HepG2 (cell line): ENCODE results near the gene NUDT7. TPM values are rescaled to one million over a fixed set of nuclear protein-coding genes. Genes with fewer than 3 reads are reported as not detected.

Experiments
- ATAC-seq: fragments of 200-7000 bp; cut with Tn5 transposase; 3 replicates; pipeline ENCODE4 v1.9.1; 2020; ENCODE audit warnings: mild to moderate bottlenecking, moderate library complexity
- BruUV-seq: library from RNA; stranded (reverse); fragments of 400-500 nt; replicated peaks from 2 replicates; lab custom pipeline; 2021; lab: Mats Ljungman, UMichigan
- CTCF ChIA-PET: fragments of 300-600 bp; formaldehyde crosslinking; extraction: SDS; loops from one replicate; lab custom pipeline; 2021; ENCODE audit warnings: low total read pairs, inconsistent platforms, low intra/inter-chr PET ratio; lab: Yijun Ruan, JAX
- POLR2A ChIA-PET: fragments of 350-600 bp; sonication (Branson Sonifier 250); formaldehyde crosslinking; loops from one replicate; lab custom pipeline; 2020; ENCODE audit warnings: antibody characterized with exemption, inconsistent platforms; lab: Yijun Ruan, JAX
- DNase-seq: peaks from one replicate; pipeline ENCODE4 v3.0.0-alpha.2; 2015; ENCODE audit warnings: low spot score
- FAIRE-seq: peaks from 3 replicates; lab custom pipeline; 2011; peaks lifted over from hg19 to GRCh38; lab: Jason Lieb, UNC
- H2AFZ ChIP-seq: one replicate; pipeline ENCODE4 v1.6.1; 2011; ENCODE audit warnings: low read length, inconsistent platforms
- H3K27ac ChIP-seq: fragments of 300-600 bp; 3 replicates; pipeline ENCODE4 v1.8.0; 2011; ENCODE audit warnings: mixed run types, mild to moderate bottlenecking, mixed read lengths, low read length, inconsistent platforms; ENCODE audit not compliant: insufficient read depth; ENCODE audit errors: extremely low read length
- H3K27me3 ChIP-seq, 2 experiments: fragments of 200-600 bp in 1 of 2; 2 replicates in 1 of 2; 3 replicates in 1 of 2; pipeline versions ENCODE4 v1.6.0 to v1.8.0; 2011; ENCODE audit warnings: low read length in 2 of 2, mild to moderate bottlenecking in 2 of 2, moderate library complexity in 2 of 2, inconsistent platforms in 1 of 2; ENCODE audit not compliant: insufficient read depth in 2 of 2, control insufficient read depth in 1 of 2
- H3K36me3 ChIP-seq, 2 experiments: fragments of 200-600 bp in 1 of 2; replicated peaks in 1 of 2; 2 replicates in 1 of 2; 3 replicates in 1 of 2; pipeline versions ENCODE4 v1.5.1 to v1.8.0; 2011; ENCODE audit warnings: low read length in 2 of 2, inconsistent platforms in 1 of 2; ENCODE audit not compliant: insufficient read depth in 2 of 2, control insufficient read depth in 1 of 2
- H3K4me1 ChIP-seq: 2 replicates; pipeline ENCODE4 v1.5.1; 2012; ENCODE audit warnings: low read length, inconsistent platforms; ENCODE audit not compliant: insufficient read depth
- H3K4me2 ChIP-seq: 2 replicates; pipeline ENCODE4 v1.6.0; 2011; ENCODE audit warnings: low read depth, low read length, inconsistent platforms
- H3K4me3 ChIP-seq, 3 experiments: fragments of 200-600 bp in 1 of 3; sonication (generic), shearing (Covaris generic) in 1 of 3; replicated peaks in 1 of 3; 2 replicates each; pipeline ENCODE4 v1.5.1; 2011 to 2016; ENCODE audit warnings: low read length in 3 of 3, inconsistent platforms in 2 of 3, low read depth in 2 of 3, mild to moderate bottlenecking in 2 of 3, control low read depth in 1 of 3, mixed read lengths in 1 of 3; ENCODE audit not compliant: insufficient read depth in 1 of 3
- H3K79me2 ChIP-seq: one replicate; pipeline ENCODE4 v1.6.1; 2011; ENCODE audit warnings: low read length, inconsistent platforms; ENCODE audit not compliant: insufficient read depth
- H3K9ac ChIP-seq: 2 replicates; pipeline ENCODE4 v1.6.0; 2011; ENCODE audit warnings: mild to moderate bottlenecking, low read depth, low read length, inconsistent platforms; ENCODE audit not compliant: insufficient read depth
- H3K9me3 ChIP-seq: 2 replicates; pipeline ENCODE4 v1.5.1; 2012; ENCODE audit warnings: mild to moderate bottlenecking, low read length
- H4K20me1 ChIP-seq: 2 replicates; pipeline ENCODE4 v1.6.0; 2011; ENCODE audit warnings: inconsistent platforms, mild to moderate bottlenecking, low read length, moderate library complexity; ENCODE audit not compliant: insufficient read depth
- BCLAF1 ChIP-seq: fragments of 450-650 bp; IDR thresholded peaks from 2 replicates; pipeline ENCODE4 v1.6.1; 2017; ENCODE audit warnings: mild to moderate bottlenecking
- KLF16 ChIP-seq, 2 experiments: sonication (generic) in 1 of 2; formaldehyde crosslinking in 1 of 2; IDR thresholded peaks; 2 replicates each; pipeline versions ENCODE4 v1.6.1 to v1.8.0; 2016 to 2023; ENCODE audit warnings: missing genetic modification reagents in 2 of 2, missing compliant biosample characterization in 1 of 2
- MTF1 ChIP-seq: sonication (generic); formaldehyde crosslinking; IDR thresholded peaks from 2 replicates; pipeline ENCODE4 v1.5.0; 2020; ENCODE audit warnings: missing genetic modification reagents
- PLSCR1 ChIP-seq: sonication (generic); formaldehyde crosslinking; IDR thresholded peaks from 2 replicates; pipeline ENCODE4 v1.5.0; 2020; ENCODE audit warnings: missing genetic modification reagents, mild to moderate bottlenecking, borderline replicate concordance
- TEAD2 ChIP-seq: sonication (generic); formaldehyde crosslinking; IDR thresholded peaks from 2 replicates; pipeline ENCODE4 v1.9.0; 2021; ENCODE audit warnings: missing genetic modification reagents
- ZNF879 ChIP-seq: sonication (generic); formaldehyde crosslinking; IDR thresholded peaks from 2 replicates; pipeline ENCODE4 v1.8.1; 2023; ENCODE audit warnings: missing genetic modification reagents
- in situ Hi-C: cut with HindIII; loops from 2 replicates; pipeline ENCODE4 v1.10.0; 2017; ENCODE audit warnings: low pct_unique_long_range_greater_than_20kb; ENCODE audit not compliant: extremely low pct_ligation_motif_present
- intact Hi-C: fragments of 100-400 bp; cut with micrococcal nuclease; formaldehyde crosslinking; loops from one replicate; pipeline ENCODE4 v1.10.0; 2022; ENCODE audit not compliant: unreplicated experiment
- polyA plus RNA-seq, 8 experiments: library from polyadenylated mRNA; depleted of rRNA in 3 of 8; stranded (reverse) in 7 of 8; unstranded in 1 of 8; fragments of >200 nt; fragmentation: Illumina TruSeq in 4 of 8; extraction: Trizol in 4 of 8; gene quantifications; 2 replicates each; pipeline versions ENCODE4 v1.2.1 to v1.2.3, GENCODE V29; 2011 to 2016; ENCODE audit warnings: low read depth in 4 of 8, missing spikeins in 1 of 8, mixed read lengths in 1 of 8; ENCODE audit not compliant: insufficient read depth in 1 of 8
- total RNA-seq, 5 experiments: library from RNA; depleted of rRNA; stranded (reverse); fragments of >200 nt; fragmentation: Illumina TruSeq; extraction: Trizol; gene quantifications; 2 replicates each; pipeline ENCODE4 v1.2.3, GENCODE V29; 2016; ENCODE audit warnings: low read depth in 1 of 5

Gene NUDT7
- total and polyA plus RNA-seq, 2 of the 13 experiments (the other 11 are each of a cell fraction or from before 2014, with no cell fraction given) = 14.3 to 23.9 TPM

GRCh38 chr16:77781091-77781490, 58.8 kb downstream of the NUDT7 start:
- Histone ChIP-seq H3K36me3 (no peaks in the 10 kb centered on the region), H3K4me1 (peaks cover 35% of the 10 kb centered on the region), H3K4me2 (no peak overlapping the region), H3K27me3 (0 out of 5 replicates have a peak, but pooled peaks cover 0 to under 1% of the 10 kb centered on the region in 2 experiments), H3K4me3 (no peak overlapping the region), H3K27ac (no peak overlapping the region), H2AFZ (no peak overlapping the region), H3K79me2 (no peaks in the 10 kb centered on the region), H3K9me3 (no peaks in the 10 kb centered on the region), H3K9ac (no peak overlapping the region), H4K20me1 (no peaks in the 10 kb centered on the region)
- ATAC-seq = no peak
- TF ChIP-seq TEAD2 = no peak
- TF ChIP-seq PLSCR1 (CRISPR knock-in tag) = no peak
- TF ChIP-seq MTF1 (CRISPR knock-in tag) = no peak
- no peak for TF ChIP-seq BCLAF1
- no peak for TF ChIP-seq KLF16 (CRISPR knock-in tag; IDR thresholded peaks at IDR 0.05)
- no peak for TF ChIP-seq ZNF879 (CRISPR knock-in tag)
- no peak for DNase-seq
- FAIRE-seq = no peak
- in situ Hi-C loops (loop anchor here (25.0 kb wide), 1 partner anchor 181 kb away; no protein-coding TSS in a partner anchor), intact Hi-C loops (no loop called here)
- BruUV-seq = no TSS peak
- ChIA-PET CTCF (interaction anchor here (2.8 kb wide), 1 partner anchor 106 kb away, joined by 28 read pairs; no protein-coding TSS in a partner anchor), POLR2A (no interaction called here)
